ENCODE measurements around the gene C11orf24. TPM values are rescaled to one million over a fixed set of nuclear protein-coding genes. Genes with fewer than 3 reads are reported as not detected.

The C11orf24 gene
- total and polyA plus RNA-seq, 2 of the 8 experiments (the other 6 are each of a cell fraction or from before 2014, with no cell fraction given), result 45.4 to 51.7 TPM

DNA sequence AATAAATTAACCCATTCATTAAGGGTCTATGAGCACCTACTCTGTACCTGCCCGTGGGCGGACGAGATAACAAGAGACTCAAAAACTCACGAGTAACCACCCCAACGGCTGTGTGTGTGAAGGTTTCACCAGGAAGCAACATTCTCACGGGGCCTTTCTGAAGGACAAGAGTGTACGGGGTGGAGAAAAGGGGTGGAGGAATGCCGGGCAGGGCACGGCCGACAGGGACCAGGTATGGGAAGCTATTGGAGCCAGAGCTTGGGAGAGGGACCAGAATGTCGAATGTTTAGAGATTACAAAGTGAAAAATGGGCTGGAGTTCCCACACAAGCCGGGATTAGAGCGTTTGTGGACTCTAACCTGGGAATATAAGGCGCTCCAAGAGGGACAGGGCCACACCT lies 60.2 kb downstream of the C11orf24 start (continued):
- TF ChIP-seq, protein P1, sequence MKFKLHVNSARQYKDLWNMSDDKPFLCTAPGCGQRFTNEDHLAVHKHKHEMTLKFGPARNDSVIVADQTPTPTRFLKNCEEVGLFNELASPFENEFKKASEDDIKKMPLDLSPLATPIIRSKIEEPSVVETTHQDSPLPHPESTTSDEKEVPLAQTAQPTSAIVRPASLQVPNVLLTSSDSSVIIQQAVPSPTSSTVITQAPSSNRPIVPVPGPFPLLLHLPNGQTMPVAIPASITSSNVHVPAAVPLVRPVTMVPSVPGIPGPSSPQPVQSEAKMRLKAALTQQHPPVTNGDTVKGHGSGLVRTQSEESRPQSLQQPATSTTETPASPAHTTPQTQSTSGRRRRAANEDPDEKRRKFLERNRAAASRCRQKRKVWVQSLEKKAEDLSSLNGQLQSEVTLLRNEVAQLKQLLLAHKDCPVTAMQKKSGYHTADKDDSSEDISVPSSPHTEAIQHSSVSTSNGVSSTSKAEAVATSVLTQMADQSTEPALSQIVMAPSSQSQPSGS (IDR thresholded peaks at IDR 0.05; ENCODE audit: low read length), result no peak
- no peak for TF ChIP-seq GTF2F1 (IDR thresholded peaks at IDR 0.05; ENCODE audit: borderline replicate concordance, low read depth, low read length)
- TF ChIP-seq CTBP2 (IDR thresholded peaks at IDR 0.05; ENCODE audit: borderline replicate concordance, insufficient read depth, insufficient read length, low read length), result no peak

Other genes starting within 250 kb of the C11orf24 start
- gene NDUFS8, start 241.3 kb downstream of the C11orf24 start, total RNA-seq (2021; fragmentation: NEBNext Ultra II Directional; extraction: Animal tissue kit (Norgen Biotek cat#: 25700)), result 182 and 199 TPM in 2 replicates
- gene NDUFS8, start 241.3 kb downstream of the C11orf24 start, polyA plus RNA-seq (2011; rRNA removed), result 291 and 406 TPM in 2 replicates
- gene TCIRG1, start 232.9 kb downstream of the C11orf24 start, total RNA-seq (2021; fragmentation: NEBNext Ultra II Directional; extraction: Animal tissue kit (Norgen Biotek cat#: 25700)), result 25.3 and 25.7 TPM in 2 replicates
- gene TCIRG1, start 232.9 kb downstream of the C11orf24 start, polyA plus RNA-seq (2011; rRNA removed), result 39.6 and 50.2 TPM in 2 replicates
- gene CHKA, start 150.6 kb downstream of the C11orf24 start, total RNA-seq (2021; fragmentation: NEBNext Ultra II Directional; extraction: Animal tissue kit (Norgen Biotek cat#: 25700)), result 86.6 and 88.6 TPM in 2 replicates
- 56.1 and 61.2 TPM in 2 replicates for gene CHKA, start 150.6 kb downstream of the C11orf24 start, polyA plus RNA-seq (2011; rRNA removed)
- gene KMT5B, start 58.7 kb downstream of the C11orf24 start, total RNA-seq (2021; fragmentation: NEBNext Ultra II Directional; extraction: Animal tissue kit (Norgen Biotek cat#: 25700)), result 37.5 and 40.8 TPM in 2 replicates
- 8.5 and 11.0 TPM in 2 replicates for gene KMT5B, start 58.7 kb downstream of the C11orf24 start, polyA plus RNA-seq (2011; rRNA removed)
- 35.4 and 38.9 TPM in 2 replicates for gene LRP5, start 40.6 kb upstream of the C11orf24 start, total RNA-seq (2021; fragmentation: NEBNext Ultra II Directional; extraction: Animal tissue kit (Norgen Biotek cat#: 25700))
- 19.0 and 31.5 TPM in 2 replicates for gene LRP5, start 40.6 kb upstream of the C11orf24 start, polyA plus RNA-seq (2011; rRNA removed)
- gene PPP6R3, start 188.8 kb upstream of the C11orf24 start, total RNA-seq (2021; fragmentation: NEBNext Ultra II Directional; extraction: Animal tissue kit (Norgen Biotek cat#: 25700)), result 146 and 150 TPM in 2 replicates
- gene PPP6R3, start 188.8 kb upstream of the C11orf24 start, polyA plus RNA-seq (2011; rRNA removed), result 44.6 and 48.8 TPM in 2 replicates